Dendritic cell treated with granulocyte-macrophage colony-stimulating factor and Interleukin-4, amounts not matched to agents 40 ng/mL and 50 ng/mL, for 4 days (primary cell): Measurements from ENCODE around the gene RIPK3.

Source experiments
- H3K27ac Mint-ChIP-seq: one replicate; pipeline ENCODE4 v1.8.0; 2022; ENCODE audit warnings: mild to moderate bottlenecking, mixed read lengths
- H3K27me3 Mint-ChIP-seq: one replicate; pipeline ENCODE4 v1.8.0; 2022; ENCODE audit warnings: mild to moderate bottlenecking, mixed read lengths
- H3K36me3 Mint-ChIP-seq: one replicate; pipeline ENCODE4 v1.8.0; 2022; ENCODE audit warnings: low read depth, mixed read lengths
- H3K4me1 Mint-ChIP-seq: one replicate; pipeline ENCODE4 v1.8.0; 2022; ENCODE audit warnings: low read depth, mixed read lengths
- H3K4me3 Mint-ChIP-seq: one replicate; pipeline ENCODE4 v1.8.0; 2022; ENCODE audit warnings: mild to moderate bottlenecking, moderate library complexity, mixed read lengths
- H3K9me3 Mint-ChIP-seq: one replicate; pipeline ENCODE4 v1.8.0; 2022; ENCODE audit warnings: mixed read lengths
- intact Hi-C: fragments of 100-400 bp; cut with micrococcal nuclease; formaldehyde crosslinking; loops from one replicate; pipeline ENCODE4 v1.15.0; 2022

The RIPK3 gene

DNA sequence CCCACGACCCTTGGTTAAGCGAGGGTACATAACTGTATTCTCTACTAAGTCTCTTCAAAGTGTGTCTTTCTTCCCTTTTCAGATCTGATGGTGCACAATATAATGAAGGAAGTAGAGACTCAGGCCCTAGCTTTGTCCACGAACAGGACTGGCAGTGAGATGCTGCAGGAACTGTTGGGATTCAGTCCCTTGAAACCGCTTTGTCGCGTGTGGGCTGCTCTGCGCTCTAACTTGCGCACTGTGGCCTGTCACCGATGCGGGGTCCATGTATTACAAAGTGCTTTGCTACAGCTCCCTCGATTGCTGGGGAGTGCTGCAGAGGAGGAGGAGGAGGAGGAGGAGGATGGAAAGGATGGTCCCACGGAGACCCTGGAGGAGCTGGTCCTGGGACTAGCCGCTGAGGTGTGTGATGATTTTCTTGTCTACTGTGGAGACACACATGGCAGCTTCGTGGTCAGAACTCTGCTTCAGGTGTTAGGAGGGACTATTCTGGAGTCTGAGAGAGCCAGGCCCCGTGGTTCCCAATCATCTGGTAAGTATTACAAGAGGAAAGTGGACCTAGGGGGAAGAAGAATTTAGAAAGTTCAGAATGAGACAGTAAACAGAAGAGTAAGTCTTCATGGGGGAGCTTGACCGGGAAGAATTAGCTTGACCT lies 39.3 kb downstream of the RIPK3 start:
- H3K9me3 Mint-ChIP-seq, result no peaks in the 10 kb centered on the region
- peak overlapping the region; percentile 88 for H3K4me3 Mint-ChIP-seq
- H3K4me1 Mint-ChIP-seq, result peaks cover 43% of the 10 kb centered on the region
- H3K27me3 Mint-ChIP-seq, result no peaks in the 10 kb centered on the region
- H3K36me3 Mint-ChIP-seq, result peaks cover 81% of the 10 kb centered on the region
- intact Hi-C loops, result no loop called here
- H3K27ac Mint-ChIP-seq, result peak overlapping the region; percentile 88

DNA sequence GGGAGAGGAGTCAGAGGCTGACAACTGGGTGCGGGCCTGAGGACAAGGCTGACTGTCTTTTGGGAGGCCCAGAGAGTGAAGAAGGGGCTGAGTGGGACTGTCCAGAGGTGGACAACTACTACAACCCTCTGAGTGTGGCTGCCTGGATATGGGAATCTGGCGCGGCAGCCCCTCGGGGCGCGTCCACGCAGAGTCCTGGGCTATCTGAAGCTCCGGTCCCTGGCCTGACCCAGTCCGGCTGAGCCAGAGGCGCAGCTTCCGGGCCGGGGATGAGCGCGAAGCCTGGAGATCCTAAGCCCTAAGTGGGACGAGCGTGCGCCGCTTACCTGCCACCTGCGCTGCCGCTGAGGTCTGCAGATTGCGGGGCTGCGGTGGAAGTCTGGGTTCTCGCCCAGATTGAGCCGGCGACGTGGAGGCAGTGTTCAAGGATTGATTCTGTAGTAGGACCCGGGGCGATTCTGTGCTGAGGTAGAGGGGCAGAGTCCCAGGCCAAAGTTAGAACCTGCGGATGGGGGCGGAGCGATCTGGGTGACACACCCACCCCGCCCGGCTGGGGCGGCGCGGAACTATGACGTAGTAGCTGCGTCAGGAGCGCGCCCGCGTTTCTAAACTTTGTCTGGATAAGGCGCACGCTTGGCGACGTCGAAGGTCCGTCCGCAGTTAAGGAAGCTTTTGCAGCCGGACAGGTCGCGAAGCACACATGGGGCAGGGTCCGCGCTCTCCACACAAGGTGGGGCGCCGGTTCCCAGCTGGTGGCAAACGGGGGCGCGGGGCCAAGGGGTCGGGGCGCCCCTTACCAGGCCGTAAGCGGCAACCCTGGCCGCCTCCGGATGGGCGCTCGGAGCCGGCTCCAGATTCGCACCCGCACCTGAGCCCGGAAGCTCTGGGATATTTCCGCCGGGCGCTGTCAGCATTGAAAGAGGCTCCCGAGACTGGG lies 40.3 kb downstream of the RIPK3 start, which contains the start of the genes DHRS1 and NOP9:
Gene DHRS1 (minus strand): TSS at position 526 of the 937 bp plus-strand sequence. CDS start 674 bp downstream, outside the sequence.
Gene NOP9 (plus strand): TSS at position 596 of the 937 bp plus-strand sequence. CDS start 105 bp downstream, at position 701.
- H3K36me3 Mint-ChIP-seq, result peaks cover 81% of the 10 kb centered on the region
- intact Hi-C loops, result no loop called here

GRCh38 chr14:24298892-24299254 lies 40.9 kb downstream of the RIPK3 start:
- Mint-ChIP-seq H3K4me1 (peaks cover 43% of the 10 kb centered on the region), H3K27ac (peak overlapping the region; percentile 88), H3K36me3 (peaks cover 79% of the 10 kb centered on the region), H3K4me3 (peak overlapping the region; percentile 88), H3K27me3 (no peaks in the 10 kb centered on the region), H3K9me3 (no peaks in the 10 kb centered on the region)
- intact Hi-C loops, result no loop called here

More for the DNA sequence above, 40.3 kb downstream of the RIPK3 start, which contains the start of the genes DHRS1 and NOP9:
- Mint-ChIP-seq H3K4me3 (peak within 1 kb of the TSS; percentile 88), H3K27me3 (no peaks in the 10 kb centered on the region), H3K27ac (peak within 1 kb of the TSS; percentile 88), H3K9me3 (no peaks in the 10 kb centered on the region), H3K4me1 (peaks cover 43% of the 10 kb centered on the region)

DNA sequence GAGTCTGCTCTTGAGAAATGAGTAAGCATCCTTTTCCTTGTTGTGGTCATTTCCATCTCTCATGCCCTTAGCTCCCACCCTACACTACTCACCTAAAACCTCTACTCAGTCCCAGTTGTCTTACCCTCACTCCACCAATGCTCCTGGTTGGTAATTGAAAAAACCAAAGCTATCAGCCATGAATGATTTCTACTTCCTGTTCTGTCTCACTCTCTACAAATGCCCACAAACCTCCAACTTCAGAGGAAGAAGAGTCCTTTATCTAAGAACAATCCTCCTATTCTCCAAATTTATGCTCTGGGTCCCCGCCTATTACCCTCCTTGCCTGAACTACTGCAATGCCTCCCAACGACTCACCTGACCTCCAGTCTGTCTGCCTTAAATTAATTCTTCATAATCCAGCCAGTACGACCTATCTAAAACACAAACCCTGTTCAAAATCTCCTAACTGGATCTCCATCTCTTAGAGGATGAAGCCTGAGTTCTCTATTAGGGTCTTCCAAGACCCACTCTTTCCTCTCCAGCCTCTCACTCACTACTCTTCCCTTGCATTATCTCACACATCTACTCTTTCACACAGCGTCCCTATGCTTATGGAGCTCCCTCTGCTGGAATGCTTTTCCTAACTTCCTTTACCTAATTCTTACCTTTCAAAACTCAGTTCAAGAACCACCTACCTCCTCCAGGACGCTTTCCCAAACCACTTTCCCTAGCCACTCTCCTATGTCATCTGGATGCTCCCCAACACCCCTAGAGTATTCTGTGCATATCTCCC lies 42.4 kb downstream of the RIPK3 start:
- Mint-ChIP-seq H3K9me3 (no peaks in the 10 kb centered on the region), H3K27me3 (no peaks in the 10 kb centered on the region), H3K27ac (peak overlapping the region; percentile 64), H3K4me3 (peak overlapping the region; percentile 10), H3K4me1 (peaks cover 43% of the 10 kb centered on the region), H3K36me3 (peaks cover 72% of the 10 kb centered on the region)
- intact Hi-C loops, result loop anchor here (1.0 kb wide), 2 partner anchors 18 to 54 kb away; no protein-coding TSS in a partner anchor

DNA sequence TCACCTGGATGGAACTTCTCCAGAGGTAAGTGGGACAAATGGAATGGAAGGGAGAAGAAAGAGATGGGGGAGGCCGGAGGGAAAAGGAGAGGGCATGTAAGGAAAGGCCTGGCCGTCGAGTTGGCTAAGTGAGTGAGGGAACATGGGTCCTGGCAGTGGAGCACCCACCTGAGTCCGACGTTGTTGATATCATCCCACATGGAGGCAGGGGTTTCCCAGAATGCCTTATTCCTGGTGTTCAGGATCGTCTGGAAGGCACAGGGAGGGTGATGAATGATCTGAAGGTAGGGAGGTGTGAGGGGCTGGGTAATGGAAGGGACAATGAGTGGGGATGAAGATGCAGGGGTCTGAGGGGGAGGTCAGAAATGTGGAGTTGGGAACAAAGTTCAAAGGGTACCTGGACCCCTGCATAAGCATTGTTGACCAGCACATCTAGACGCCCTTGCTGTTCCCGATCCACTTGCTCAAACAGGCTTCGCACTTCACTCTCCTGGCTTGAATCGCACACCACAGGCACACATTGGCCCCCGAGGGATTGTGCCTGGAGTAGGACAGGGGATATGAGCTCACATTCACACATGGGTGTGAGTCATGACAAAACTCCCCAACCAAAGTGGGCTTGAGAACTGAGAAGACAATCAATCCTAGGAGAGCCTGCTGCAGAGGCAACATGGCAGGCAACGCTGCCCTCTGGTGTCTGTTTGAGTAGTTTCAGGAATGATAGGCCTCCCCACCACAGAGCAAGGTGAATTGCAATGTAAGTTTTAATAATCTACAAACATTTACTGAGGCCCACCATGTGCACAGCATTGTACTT lies 43.2 kb downstream of the RIPK3 start:
- Mint-ChIP-seq H3K27ac (peak overlapping the region; percentile 64), H3K27me3 (no peaks in the 10 kb centered on the region), H3K4me3 (no peak overlapping the region), H3K9me3 (no peaks in the 10 kb centered on the region), H3K36me3 (peaks cover 72% of the 10 kb centered on the region), H3K4me1 (peaks cover 38% of the 10 kb centered on the region)
- intact Hi-C loops, result loop anchor here (1.0 kb wide), 2 partner anchors 17 to 53 kb away; no protein-coding TSS in a partner anchor

DNA sequence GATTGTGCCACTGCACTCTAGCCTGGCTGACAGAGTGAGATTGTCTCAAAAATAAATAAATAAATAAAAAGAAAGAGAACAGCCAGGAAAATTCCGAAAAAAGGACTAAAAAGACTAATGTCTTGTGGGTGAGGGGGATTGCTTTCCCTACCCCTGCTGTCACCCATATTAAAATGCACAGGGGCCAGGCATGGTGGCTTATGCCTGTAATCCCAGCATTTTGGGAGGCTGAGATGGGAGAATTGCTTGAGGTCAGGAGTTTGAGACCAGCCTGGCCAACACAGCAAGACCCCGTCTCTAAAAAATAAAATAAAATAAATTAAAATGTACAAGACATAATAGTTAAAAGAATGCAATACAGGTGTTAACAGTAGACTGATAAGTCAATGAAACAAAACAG lies 46.3 kb downstream of the RIPK3 start:
- Mint-ChIP-seq H3K27ac (no peak overlapping the region), H3K36me3 (peaks cover 70% of the 10 kb centered on the region), H3K27me3 (no peaks in the 10 kb centered on the region), H3K4me3 (no peak overlapping the region), H3K9me3 (no peaks in the 10 kb centered on the region), H3K4me1 (peaks cover 21% of the 10 kb centered on the region)
- intact Hi-C loops, result no loop called here

- Mint-ChIP-seq H3K27ac (no peak overlapping the region), H3K27me3 (no peaks in the 10 kb centered on the region), H3K4me1 (peaks cover 24% of the 10 kb centered on the region), H3K4me3 (no peak overlapping the region), H3K36me3 (peaks cover 70% of the 10 kb centered on the region), H3K9me3 (no peaks in the 10 kb centered on the region)
- intact Hi-C loops, result no loop called here
Observed at GRCh38 chr14:24292118-24292807, 47.5 kb downstream of the RIPK3 start.

DNA sequence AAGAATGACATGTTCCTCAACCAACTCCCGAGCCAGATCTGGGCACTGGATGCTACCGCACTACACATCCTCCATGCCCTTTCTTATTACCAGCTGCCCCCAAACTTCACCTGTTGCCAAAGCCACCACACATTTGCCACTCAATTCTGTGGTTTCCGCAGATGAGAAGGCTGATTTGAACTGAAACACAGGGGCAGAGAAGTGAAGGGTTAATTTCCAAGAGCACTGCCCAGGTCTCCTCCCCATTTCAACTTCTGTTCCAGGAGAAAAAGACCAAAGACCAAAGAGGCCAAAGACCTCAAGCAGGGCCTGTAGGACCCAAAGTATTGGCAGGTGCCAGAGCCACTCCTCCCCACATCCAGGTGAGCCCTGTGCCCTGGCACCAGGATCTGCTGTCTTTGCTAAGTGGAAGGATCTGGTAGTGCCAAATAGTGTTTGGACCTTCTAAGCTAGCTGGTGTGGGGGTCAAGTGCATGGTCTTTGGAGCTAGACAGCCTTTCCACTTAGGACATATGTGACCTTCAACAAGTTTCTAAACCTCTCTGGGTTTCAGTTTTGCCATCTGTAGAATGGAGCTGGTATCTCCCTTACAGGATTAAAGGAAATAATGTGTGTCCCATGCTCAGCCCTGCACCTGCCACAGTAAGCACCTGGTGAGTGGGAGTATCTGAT lies 48.2 kb downstream of the RIPK3 start:
- no peaks in the 10 kb centered on the region for H3K9me3 Mint-ChIP-seq
- H3K27ac Mint-ChIP-seq, result peak overlapping the region; percentile 8
- H3K27me3 Mint-ChIP-seq, result no peaks in the 10 kb centered on the region
- intact Hi-C loops, result no loop called here
- H3K36me3 Mint-ChIP-seq, result peaks cover 67% of the 10 kb centered on the region
- peaks cover 18% of the 10 kb centered on the region for H3K4me1 Mint-ChIP-seq
- no peak overlapping the region for H3K4me3 Mint-ChIP-seq

DNA sequence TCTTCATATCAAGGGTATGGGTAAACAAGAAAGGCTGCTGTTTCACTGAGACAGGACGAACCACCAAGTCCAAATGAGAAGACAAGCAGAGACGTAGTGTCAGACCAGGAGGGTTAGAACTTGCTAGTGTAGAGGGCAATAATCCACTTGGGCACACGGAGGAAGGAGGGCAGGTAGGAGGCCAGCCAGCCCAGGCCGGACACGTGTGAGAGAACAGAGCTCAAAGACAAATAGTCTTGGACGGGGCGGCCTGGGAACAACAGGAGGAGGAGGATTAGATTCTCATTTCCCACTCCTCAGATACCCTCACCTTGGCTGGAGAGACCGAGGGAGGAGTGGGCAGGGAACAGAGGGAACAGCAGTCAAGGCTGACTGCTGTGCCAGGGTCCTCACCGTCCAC lies 49.0 kb downstream of the RIPK3 start:
- Mint-ChIP-seq H3K4me3 (no peak overlapping the region), H3K27ac (peak overlapping the region; percentile 8), H3K27me3 (no peaks in the 10 kb centered on the region), H3K4me1 (peaks cover 11% of the 10 kb centered on the region), H3K9me3 (no peaks in the 10 kb centered on the region), H3K36me3 (peaks cover 59% of the 10 kb centered on the region)
- intact Hi-C loops, result no loop called here

DNA sequence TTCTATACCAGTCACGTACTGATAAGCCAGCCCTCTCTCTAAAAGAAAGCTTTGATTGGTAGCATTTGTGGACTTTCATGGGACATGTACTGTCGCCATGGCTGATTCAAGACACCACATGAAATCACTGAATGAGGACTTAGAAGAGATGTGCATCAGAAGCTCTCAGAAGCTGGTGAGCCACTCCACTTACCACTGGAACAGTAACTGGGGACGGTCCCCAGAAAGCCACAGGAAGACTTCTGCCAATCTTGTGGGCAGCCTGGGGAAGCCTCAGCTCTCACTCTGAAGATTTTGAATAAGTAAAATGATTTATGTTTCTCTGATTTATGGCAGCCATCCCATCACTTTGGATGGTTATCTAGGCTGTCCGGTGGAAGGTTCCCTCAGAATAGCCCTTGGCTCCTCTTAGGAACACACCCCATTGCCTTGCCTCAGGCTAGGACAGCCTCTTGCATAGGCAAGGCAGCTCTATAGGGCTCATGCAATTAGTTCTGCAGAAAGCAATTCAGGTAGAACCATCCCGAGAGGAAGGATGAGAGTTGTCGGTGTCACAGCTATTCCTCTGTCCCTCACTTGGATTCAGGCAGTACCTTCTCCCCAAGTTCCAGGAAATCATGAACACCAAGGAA lies 50.0 kb downstream of the RIPK3 start:
- no peaks in the 10 kb centered on the region for H3K9me3 Mint-ChIP-seq
- H3K4me3 Mint-ChIP-seq, result no peak overlapping the region
- peaks cover 11% of the 10 kb centered on the region for H3K4me1 Mint-ChIP-seq
- intact Hi-C loops, result no loop called here
- no peaks in the 10 kb centered on the region for H3K27me3 Mint-ChIP-seq
- H3K36me3 Mint-ChIP-seq, result peaks cover 49% of the 10 kb centered on the region
- no peak overlapping the region for H3K27ac Mint-ChIP-seq

- H3K27ac Mint-ChIP-seq, result peak overlapping the region; percentile 23
- no peaks in the 10 kb centered on the region for H3K9me3 Mint-ChIP-seq
- peaks cover 31% of the 10 kb centered on the region for H3K4me1 Mint-ChIP-seq
- intact Hi-C loops, result no loop called here
- no peak overlapping the region for H3K4me3 Mint-ChIP-seq
- H3K27me3 Mint-ChIP-seq, result no peaks in the 10 kb centered on the region
- peaks cover 30% of the 10 kb centered on the region for H3K36me3 Mint-ChIP-seq
Observed at GRCh38 chr14:24286996-24287395, 52.8 kb downstream of the RIPK3 start.
